GM12801 (cell line): ENCODE data around the gene IP6K2.

Source experiments
- TF ChIP-seq, protein P1 (sequence below): IDR thresholded peaks from one replicate; pipeline ENCODE4 v1.5.1; 2011; ENCODE audit warnings: control low read depth; ENCODE audit not compliant: insufficient read length; ENCODE audit errors: extremely low read depth

The IP6K2 gene

DNA sequence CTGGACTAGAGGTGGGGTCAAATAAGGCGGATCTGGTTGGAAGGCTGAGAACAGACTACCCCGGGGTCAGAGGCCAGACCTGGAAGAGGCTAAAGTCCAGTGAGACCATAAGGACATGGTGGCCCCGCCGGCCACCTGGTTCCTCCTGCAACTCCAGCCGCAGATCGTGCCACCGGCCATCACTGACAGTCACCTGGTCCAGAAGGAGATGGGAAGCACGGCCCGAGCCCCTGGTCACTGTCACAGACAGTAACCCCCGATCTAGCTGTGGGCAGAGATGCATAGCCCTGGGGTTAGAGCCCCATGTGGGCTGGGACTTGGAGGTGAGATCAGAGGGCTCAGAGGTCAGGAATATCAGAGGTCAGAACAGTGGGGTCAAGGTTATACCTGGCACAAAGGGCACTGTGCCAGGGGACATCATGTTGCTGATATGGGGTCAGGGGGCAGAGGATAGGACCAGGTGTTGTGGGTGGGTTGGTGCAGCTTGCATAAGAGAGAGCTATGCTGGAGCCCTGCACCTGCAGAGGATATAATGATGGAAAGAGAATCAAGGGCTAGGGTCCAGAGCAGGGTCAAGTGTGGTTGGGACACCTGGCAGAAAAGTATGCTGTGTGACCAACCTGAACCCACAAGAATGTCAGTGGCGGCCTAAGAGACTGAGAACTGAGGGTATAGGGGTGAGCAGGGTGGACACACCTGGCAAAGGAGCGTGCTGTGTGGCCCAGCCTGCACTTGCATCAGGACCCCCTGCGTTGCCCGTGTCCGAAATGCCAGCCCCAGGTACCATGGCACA lies 63.9 kb downstream of the IP6K2 start:
- TF ChIP-seq, protein P1, sequence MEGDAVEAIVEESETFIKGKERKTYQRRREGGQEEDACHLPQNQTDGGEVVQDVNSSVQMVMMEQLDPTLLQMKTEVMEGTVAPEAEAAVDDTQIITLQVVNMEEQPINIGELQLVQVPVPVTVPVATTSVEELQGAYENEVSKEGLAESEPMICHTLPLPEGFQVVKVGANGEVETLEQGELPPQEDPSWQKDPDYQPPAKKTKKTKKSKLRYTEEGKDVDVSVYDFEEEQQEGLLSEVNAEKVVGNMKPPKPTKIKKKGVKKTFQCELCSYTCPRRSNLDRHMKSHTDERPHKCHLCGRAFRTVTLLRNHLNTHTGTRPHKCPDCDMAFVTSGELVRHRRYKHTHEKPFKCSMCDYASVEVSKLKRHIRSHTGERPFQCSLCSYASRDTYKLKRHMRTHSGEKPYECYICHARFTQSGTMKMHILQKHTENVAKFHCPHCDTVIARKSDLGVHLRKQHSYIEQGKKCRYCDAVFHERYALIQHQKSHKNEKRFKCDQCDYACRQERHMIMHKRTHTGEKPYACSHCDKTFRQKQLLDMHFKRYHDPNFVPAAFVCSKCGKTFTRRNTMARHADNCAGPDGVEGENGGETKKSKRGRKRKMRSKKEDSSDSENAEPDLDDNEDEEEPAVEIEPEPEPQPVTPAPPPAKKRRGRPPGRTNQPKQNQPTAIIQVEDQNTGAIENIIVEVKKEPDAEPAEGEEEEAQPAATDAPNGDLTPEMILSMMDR = no peak

DNA sequence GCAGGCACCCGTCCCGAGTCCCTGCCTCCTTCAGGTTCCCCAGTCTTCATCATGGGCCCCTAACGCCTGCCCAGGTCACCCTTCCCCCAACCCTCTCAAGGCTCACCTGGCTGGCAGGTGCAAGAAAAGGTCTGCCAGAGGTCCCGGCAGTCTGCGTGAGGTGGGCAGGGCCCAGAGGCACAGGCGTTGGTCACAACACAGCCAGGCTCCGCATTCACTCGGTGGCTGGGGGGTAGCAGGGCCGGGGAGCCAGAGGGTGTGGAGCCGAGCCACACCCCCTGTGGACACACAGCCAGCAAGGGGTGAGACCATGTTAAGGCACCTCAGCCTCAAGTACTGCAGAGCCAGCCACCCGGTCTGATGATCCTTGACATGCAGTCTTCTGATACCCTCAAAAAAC lies 65.2 kb downstream of the IP6K2 start:
- TF ChIP-seq, protein P1 = no peak

DNA sequence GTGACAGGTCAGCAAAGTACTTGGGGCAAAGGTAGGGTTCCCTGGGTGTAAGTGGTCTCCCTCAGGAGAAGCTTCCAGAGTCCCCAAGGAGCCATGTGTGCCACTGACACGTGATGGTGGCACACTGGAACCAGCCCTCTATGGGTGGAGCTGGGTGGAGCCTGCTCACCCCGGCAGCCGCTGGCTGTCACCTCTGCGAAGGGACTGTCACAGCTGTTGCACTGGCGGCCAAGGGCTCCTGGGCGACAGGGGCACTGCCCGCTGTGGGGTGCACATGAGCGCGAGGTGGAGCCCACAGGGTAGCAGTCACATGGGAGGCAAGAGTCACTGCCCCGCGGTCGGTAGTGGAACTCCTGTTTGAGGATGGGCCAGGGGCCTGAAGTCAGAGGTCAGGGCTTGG lies 66.3 kb downstream of the IP6K2 start:
- TF ChIP-seq, protein P1 = no peak

DNA sequence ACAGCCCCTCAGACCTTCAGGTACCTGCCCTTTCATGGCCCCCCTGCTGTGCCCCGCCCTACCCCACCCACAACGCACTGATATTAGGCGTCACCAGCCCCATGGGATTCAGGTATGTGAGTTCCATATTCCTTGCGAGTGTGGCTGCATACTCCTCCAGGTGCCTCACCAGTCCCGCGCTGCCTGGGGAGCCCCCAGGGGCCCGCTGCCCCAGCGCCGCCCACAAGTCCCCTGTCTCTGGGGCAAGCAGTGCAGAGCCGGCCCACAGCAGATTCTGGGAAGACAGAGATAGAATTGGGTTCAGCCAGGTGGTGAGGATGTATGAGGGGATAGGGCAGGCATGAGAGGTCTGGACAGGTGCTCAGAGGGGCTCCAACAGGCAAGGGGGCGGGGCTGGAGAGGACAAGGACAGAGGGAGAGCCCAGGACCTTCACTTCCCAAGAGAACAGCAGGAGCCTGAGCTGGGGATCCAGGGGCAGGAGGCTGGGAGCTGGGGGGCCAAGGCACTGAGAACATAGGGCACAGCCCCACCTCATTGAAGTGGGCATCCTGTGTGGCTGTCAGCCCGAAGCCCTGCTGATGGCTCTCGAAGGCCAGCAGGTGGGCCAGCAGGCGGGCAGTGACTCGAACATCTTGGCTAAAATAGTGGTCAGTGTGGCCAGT lies 68.7 kb downstream of the IP6K2 start:
- TF ChIP-seq, protein P1 = no peak

DNA sequence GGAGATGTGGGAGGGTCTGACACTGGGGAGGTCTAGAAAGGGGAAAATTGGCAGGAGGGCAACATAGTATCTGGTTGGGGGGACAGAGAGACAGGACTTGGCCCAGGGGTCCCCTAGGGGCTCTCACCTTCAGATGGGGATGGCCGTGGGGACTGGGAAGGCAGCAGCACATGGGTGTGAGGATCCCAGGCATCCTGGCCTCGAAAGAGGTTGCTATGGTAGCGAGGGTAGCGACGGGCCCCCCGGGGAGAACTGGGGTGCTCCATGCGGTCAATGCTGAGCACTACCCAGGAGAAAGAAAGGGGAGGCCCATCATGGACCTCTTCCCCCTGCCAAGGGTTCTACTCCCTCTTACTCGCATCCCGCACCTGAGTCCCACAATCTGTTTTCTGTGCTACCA lies 69.3 kb downstream of the IP6K2 start:
- TF ChIP-seq, protein P1 = no peak

DNA sequence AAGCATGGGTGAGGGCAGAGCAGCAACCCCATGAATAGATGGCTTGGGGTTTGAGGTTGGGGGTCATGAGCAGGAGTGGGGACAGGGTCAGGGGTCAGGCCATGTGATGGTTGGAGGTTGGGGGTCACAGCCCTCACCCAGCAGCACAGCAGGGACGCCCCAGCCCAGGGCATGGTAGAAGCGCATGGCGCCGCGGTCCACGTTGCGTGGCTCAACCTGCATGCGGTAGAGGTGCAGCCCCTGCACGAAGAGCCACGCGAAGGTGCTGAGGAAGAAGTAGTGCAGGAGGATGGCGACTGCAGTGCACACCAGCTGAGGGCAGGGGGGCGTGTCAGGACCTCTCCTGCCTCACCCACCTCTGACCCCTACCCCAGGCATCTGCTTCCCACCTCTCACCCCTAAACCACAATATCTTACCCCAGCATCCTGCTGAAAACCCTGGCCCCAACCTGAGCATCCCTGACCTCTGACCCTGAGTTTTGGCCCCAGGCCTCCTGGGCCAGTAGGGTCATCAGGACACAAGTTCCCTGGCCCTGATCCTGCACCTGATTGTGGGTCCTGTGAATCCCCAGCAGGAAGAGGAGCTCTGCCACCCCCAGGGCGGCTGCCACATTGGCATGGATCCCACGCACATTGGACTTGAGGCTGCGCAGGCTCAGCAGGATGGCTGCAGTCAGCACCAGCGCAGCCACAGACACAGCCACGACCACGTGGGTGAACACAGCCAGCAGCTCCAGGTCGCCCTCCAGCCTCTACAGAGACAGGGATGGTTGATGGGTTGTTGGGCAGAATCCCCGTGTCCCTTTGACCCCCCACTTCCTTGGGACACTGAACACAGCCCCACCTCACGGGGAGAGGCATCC lies 71.9 kb downstream of the IP6K2 start:
- TF ChIP-seq, protein P1 = no peak

DNA sequence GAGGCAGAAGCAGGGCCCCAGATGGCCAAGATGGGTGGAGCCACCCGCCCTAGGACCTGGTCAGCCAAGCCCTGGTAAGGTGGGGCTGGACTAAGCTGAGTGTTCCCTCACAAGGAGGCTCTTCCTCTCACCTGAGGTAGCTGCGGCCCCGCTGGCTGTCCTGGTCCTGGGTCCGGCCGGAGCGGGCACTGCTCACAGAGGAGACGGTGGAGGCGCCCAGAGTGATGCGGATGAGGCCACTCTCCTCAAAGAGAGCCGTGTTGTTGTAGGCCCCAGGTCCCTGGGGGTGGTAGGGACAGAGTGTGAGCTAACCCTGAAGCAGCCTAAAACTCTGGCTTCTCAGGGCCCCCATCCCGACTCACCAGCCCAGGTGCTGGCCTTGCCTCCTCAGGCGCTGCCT lies 74.4 kb downstream of the IP6K2 start:
- TF ChIP-seq, protein P1 = no peak
